Stimulated activated CD8-positive, alpha-beta memory T cell treated with anti-CD3 and anti-CD28 coated beads, Interleukin-15, amount 100 ng/mL, for 24 hours (primary cell): ENCODE data around the gene NOD2.

ENCODE experiments used
- DNase-seq: peaks from one replicate; pipeline ENCODE4 v3.0.0-alpha.2; 2020; ENCODE audit warnings: low read depth

NOD2 gene

GRCh38 chr16:50694206-50694605, 800 bp downstream of the NOD2 start:
- DNase-seq, result no peak

- no peak for DNase-seq
Measured at GRCh38 chr16:50695017-50696000, 1.9 kb downstream of the NOD2 start.

DNA sequence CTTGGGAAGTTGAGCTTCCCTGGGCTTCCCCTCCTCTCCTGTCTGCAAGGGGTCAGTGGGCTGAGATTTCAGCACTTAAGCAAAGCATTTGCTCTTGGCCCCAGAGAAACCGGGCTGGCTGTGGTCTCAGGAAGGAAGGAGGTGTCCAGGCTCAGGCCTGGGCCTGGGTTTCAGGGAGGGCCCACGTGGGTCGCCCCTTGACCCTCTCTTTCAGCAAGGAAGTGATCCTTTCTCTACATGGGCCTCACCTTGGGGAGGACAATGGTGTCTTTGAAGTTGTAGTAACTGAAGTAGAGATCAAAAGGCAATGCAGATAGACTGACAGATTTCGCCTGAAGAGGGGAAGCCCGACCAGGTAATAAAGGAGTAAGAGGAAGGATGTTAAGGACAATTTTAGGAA, 2.7 kb downstream of the NOD2 start:
- no peak for DNase-seq

- no peak for DNase-seq
Measured at GRCh38 chr16:50696575-50697420, 3.4 kb downstream of the NOD2 start.

DNA sequence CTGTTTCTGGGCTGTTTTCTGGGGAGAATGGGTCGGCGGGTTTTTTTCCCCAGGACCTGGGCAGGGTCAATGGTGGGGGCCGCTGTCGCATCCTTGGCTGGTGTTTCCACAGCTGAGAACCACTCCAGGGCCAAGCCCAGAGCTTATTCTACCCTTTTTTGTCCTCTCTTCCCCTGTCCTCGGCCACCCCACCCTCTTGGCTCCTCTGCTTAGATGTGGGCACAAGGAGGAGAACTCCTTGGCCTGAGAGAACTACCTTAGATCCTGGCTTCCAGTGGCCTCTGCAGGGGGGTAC, 4.0 kb downstream of the NOD2 start:
- no peak for DNase-seq

DNA sequence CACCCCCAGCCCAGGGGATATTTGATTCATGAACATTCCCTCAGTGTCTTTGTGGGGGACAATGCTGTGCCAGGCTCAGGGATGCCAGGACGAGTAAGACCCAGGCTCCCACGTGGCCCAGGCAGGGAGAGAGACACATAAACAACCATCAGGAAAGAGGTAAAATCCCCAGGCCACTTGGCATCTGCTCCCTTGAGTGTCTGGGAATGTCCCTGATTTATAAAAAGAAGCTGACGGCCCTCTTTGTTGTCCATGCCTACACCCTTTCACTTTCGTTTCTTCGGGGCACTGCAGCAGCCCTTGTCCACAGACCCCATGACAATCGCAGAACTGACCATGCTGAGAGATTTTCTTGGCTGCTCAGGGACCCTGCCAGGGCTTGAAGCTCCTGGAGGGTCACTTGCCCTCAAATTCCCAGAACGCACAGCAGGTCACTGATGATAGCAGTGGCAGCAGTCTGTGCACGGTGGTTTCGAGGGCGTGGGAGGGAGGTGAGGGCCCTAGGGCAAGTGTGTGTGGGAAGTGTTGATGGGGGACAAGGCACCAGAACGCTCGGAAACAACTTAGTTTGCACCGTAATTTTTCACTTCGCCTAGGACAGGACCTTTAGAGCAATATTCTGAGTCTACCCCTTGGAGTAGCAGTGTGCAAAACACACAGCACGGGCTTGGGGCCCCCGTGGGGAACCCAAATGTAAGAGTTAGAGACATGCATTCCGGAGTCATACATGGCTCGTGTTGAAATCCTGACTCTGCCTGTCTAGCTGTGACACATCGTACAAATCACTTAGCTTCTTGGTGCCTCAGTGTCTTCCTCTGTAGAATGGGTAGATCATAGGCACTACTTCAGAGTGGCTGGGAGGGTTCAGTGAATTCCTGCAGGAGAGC, 4.7 kb downstream of the NOD2 start:
- no peak for DNase-seq

- no peak for DNase-seq
Measured at GRCh38 chr16:50699326-50700159, 6.1 kb downstream of the NOD2 start.

DNA sequence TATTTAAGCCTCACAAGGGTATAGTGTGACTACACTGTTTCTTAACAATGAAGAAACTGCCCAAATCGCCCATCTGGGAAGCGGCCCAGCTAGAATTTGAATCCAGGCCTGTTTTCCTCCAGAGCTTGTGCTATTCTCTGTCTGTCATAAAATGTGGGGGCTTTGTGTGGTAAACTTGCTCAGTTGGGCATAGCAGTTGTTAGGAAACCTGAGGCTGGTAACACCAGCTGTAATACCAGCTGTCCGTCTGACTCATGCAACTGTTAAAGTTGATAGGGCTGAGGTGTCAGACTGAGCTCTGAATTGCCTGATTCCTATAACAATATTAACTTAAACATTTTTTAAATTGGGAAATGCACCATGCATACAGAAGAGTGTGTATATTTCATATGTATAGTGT, 9.3 kb downstream of the NOD2 start:
- DNase-seq, result no peak

- DNase-seq, result no peak
Measured at GRCh38 chr16:50704245-50704644, 10.8 kb downstream of the NOD2 start.

GRCh38 chr16:50705436-50706110, 12.2 kb downstream of the NOD2 start:
- no peak for DNase-seq

- no peak for DNase-seq
Measured at GRCh38 chr16:50706250-50706649, 12.8 kb downstream of the NOD2 start.

GRCh38 chr16:50708373-50709060, 15.1 kb downstream of the NOD2 start:
- no peak for DNase-seq

DNA sequence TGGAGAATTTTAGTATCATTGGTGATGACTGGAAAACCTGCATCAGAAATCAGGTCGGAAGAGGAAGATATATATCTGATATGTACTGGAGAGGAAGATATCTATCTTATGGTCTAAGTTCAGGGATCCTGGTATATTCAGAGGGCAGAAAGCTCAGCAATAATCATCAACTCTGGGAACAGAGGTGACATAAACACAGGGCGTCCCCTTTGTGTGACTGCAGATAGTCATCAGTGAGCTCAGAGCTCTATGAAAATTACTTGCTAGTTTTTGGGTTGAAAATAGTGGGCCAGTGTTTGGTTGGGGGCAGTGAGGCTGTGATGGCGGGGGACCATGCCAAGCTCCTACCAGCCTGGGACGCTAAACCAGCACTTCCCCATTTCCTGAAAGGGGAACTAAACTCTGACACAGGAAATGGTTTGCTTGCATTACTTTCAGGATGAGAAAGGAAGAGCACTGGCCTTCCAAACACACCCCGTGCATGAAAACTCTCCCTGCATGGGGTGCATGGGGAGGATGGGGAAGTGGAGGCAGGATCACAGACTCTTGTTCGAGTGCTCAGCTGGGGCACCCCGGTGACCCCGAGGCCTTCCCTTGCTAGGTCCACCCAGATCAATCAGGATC, 15.8 kb downstream of the NOD2 start:
- DNase-seq, result no peak

GRCh38 chr16:50709980-50710379, 16.6 kb downstream of the NOD2 start:
- DNase-seq, result no peak

DNA sequence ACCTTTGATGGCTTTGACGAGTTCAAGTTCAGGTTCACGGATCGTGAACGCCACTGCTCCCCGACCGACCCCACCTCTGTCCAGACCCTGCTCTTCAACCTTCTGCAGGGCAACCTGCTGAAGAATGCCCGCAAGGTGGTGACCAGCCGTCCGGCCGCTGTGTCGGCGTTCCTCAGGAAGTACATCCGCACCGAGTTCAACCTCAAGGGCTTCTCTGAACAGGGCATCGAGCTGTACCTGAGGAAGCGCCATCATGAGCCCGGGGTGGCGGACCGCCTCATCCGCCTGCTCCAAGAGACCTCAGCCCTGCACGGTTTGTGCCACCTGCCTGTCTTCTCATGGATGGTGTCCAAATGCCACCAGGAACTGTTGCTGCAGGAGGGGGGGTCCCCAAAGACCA, 17.6 kb downstream of the NOD2 start:
- no peak for DNase-seq

GRCh38 chr16:50711862-50712559, 18.6 kb downstream of the NOD2 start:
- DNase-seq, result no peak

GRCh38 chr16:50712560-50712898, 19.1 kb downstream of the NOD2 start:
- DNase-seq, result no peak

DNA sequence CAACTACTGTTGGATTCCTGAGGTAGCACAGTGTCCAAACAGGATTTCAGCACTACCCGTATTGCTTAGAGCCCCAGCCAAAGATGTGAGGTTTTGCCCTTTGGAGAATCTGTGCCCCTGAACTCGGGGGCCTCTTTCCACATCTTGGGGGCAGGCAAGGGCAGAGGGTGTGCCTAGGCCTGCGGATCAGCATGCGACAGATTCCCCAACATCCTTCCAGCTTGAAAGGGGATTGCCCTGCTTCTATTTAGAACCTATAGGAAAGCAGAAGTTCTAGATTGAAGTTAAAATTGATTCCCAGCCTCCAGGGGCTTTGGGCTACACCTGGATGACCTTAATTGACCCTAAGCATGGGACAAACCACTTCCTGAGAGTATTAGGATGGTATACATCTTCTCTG, 19.6 kb downstream of the NOD2 start:
- DNase-seq, result no peak

- DNase-seq, result no peak
Measured at GRCh38 chr16:50717091-50717490, 23.7 kb downstream of the NOD2 start.
